ENCODE data around the gene ERCC6.

ERCC6 gene

GRCh38 chr10:49512121-49512809 is 26.7 kb downstream of the ERCC6 start:
- peak; percentile 71 for DNase-seq (ENCODE audit: low spot score)

- DNase-seq (ENCODE audit: low spot score): no peak
Observed at GRCh38 chr10:49509771-49510303, 29.1 kb downstream of the ERCC6 start.

GRCh38 chr10:49508654-49509053 is 30.3 kb downstream of the ERCC6 start:
- DNase-seq (ENCODE audit: low spot score): no peak

GRCh38 chr10:49508249-49508648 is 30.7 kb downstream of the ERCC6 start:
- no peak for DNase-seq (ENCODE audit: low spot score)

- no peak for DNase-seq (ENCODE audit: low spot score)
Observed at GRCh38 chr10:49505589-49505988, 33.3 kb downstream of the ERCC6 start.

GRCh38 chr10:49505076-49505475 is 33.8 kb downstream of the ERCC6 start:
- no peak for DNase-seq (ENCODE audit: low spot score)

- no peak for DNase-seq (ENCODE audit: low spot score)
Observed at GRCh38 chr10:49504528-49504927, 34.4 kb downstream of the ERCC6 start.

GRCh38 chr10:49502358-49502757 is 36.6 kb downstream of the ERCC6 start:
- DNase-seq (ENCODE audit: low spot score): no peak

- DNase-seq (ENCODE audit: low spot score): no peak
Observed at GRCh38 chr10:49500412-49500811, 38.5 kb downstream of the ERCC6 start.

- DNase-seq (ENCODE audit: low spot score): no peak
Observed at GRCh38 chr10:49499305-49499851, 39.5 kb downstream of the ERCC6 start.

GRCh38 chr10:49498425-49498824 is 40.5 kb downstream of the ERCC6 start:
- DNase-seq (ENCODE audit: low spot score): no peak

- DNase-seq (ENCODE audit: low spot score): no peak
Observed at GRCh38 chr10:49497358-49497757, 41.6 kb downstream of the ERCC6 start.

GRCh38 chr10:49488056-49488717 is 50.7 kb downstream of the ERCC6 start:
- no peak for DNase-seq (ENCODE audit: low spot score)

GRCh38 chr10:49486738-49487137 is 52.2 kb downstream of the ERCC6 start:
- no peak for DNase-seq (ENCODE audit: low spot score)

GRCh38 chr10:49486009-49486408 is 52.9 kb downstream of the ERCC6 start:
- DNase-seq (ENCODE audit: low spot score): no peak

- no peak for DNase-seq (ENCODE audit: low spot score)
Observed at GRCh38 chr10:49484486-49485235, 54.3 kb downstream of the ERCC6 start.

- DNase-seq (ENCODE audit: low spot score): no peak
Observed at GRCh38 chr10:49478819-49479218, 60.1 kb downstream of the ERCC6 start.

GRCh38 chr10:49474901-49475300 is 64.0 kb downstream of the ERCC6 start:
- no peak for DNase-seq (ENCODE audit: low spot score)

GRCh38 chr10:49471532-49471931 is 67.4 kb downstream of the ERCC6 start:
- DNase-seq (ENCODE audit: low spot score): no peak

- DNase-seq (ENCODE audit: low spot score): no peak
Observed at GRCh38 chr10:49465736-49466135, 73.2 kb downstream of the ERCC6 start.

All from D341Med (cell line).